Stimulated activated CD8-positive, alpha-beta memory T cell treated with anti-CD3 and anti-CD28 coated beads, Interleukin-4, amount 100 ng/mL, for 4 hours (primary cell): Measurements from ENCODE around the gene DSCAML1.

Experiments used
- DNase-seq, 2 donors: peaks; one replicate each; pipeline ENCODE4 v3.0.0-alpha.2; 2020; ENCODE audit warnings: low read depth in 2 of 2, low spot score in 1 of 2

DSCAML1 gene

DNA sequence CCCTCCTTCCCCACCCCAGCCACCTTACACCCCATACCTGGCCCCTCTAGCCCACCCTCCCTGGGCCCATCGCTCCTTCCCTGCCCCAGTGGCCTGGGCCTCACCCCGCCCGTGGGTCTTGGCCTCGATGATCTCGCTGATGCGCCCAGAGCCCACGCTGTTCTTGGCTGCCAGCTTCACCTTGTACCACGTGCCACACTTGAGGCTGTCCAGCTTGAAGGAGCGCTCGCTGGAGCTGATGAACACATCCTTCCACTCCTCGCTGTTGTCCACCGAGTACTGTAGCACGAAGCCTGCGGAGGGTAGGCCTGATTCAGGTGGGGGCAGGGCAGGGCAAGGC lies 359.3 kb downstream of the DSCAML1 start:
- no peak for DNase-seq

DNA sequence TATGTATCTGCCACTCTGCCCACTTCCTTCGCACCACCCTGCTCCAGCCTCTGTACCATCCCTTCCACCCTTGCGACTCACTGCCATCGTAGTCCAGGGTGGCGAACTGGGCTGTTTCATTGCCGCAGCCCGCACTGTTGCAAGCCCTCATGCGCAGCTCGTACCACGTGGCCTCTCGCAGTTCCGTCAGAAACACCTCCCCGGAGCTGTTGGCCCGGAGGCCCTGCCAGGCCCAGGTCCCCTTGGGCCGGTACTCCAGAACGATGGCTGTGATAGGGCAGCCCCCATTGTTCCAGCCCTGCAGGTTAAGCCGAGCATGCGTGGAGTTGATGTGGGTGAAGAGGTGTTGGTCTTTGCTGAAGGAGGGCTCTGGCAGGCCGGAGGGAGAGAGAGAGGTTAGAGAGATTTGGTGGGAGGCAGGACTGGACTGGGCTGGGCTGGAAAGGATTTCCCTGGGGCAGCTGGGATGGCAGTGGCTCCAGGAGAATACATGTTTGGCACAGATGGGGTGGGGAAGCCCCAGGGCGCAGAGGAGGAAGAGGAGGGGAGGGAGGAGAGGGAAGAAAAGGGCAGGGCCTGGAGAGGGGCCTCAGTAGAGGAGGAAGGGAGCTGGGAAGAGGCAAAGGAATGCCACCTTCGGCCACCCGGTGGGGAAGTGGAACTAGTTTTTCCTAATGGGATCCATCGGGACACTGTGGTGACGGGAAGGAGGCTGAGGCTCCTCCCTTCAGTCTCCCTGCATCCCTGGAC lies 359.8 kb downstream of the DSCAML1 start:
- DNase-seq, result no peak

DNA sequence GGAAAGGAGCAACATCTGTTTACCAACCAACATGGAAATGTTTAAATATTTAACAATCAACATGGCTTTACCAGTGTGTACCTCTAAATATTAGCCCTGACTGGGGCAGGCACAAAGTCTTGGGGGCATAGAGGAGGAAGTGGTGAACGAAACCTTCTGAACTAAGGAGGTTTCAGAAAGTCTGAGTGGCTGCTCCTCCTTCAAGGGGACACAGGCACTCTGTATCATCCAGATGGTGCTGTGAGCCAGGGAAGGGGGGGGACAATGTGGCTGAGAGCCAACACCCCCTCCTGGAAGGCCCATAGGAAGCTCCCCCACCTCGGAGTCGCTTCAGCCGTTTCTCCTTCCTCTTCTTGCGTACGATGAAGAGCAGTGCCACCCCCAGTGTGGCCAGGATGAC lies 361.7 kb downstream of the DSCAML1 start:
- no peak for DNase-seq

DNA sequence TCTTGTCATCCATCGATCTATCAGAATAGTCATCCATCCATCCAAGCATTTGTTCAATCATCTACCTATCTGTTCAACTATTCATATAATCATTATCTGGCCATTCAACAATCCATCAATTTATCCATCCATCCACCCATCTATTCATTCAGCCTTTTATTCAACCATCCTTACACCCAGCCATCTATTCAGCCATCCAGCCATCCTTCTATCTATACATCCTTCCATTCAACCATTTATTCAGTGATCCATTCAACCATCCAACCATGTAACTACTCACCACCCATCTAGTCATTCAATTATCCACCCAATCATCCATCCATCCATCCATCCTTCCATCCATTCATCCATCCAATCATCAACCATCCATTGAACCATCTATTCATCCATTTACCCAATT lies 362.5 kb downstream of the DSCAML1 start:
- no peak for DNase-seq

DNA sequence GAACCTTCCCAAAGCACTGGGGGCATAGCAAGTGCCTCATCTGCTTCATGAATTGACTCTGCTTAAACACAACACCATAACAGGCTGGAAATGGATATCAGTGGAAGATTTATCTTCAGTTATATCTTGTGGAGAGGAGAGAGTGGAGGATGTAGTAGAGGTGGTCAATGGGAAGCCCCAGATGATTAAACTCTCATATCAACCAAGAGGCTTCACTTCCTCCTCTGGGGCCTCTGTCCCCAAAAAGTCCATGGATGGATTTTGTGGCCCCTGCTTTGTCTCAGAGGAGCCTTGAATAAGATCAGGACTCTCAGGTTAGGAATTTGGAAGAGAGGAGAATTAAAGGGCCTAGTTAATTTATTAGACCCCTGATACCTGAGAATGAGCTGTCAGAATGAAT lies 363.3 kb downstream of the DSCAML1 start:
- DNase-seq, result no peak

DNA sequence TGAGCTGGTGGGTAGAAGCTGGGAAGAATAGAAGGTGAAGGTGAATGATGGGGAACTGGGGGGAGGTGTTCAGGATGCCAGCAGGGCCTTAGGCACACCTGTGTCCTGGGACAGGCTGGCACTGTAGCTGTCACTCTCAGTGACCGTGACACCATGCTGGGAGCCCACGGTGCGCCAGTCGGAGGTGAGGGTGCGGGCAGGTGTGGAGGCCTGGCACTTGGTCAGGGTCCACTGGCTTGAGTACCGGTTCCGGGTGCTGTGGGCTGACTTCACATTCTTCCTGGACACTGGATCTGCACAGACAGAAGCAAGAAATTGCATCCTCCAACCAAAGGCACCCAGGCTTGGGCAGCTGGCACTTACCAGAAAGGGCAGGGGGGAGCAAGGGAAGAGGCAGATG lies 365.6 kb downstream of the DSCAML1 start:
- DNase-seq, result no peak

DNA sequence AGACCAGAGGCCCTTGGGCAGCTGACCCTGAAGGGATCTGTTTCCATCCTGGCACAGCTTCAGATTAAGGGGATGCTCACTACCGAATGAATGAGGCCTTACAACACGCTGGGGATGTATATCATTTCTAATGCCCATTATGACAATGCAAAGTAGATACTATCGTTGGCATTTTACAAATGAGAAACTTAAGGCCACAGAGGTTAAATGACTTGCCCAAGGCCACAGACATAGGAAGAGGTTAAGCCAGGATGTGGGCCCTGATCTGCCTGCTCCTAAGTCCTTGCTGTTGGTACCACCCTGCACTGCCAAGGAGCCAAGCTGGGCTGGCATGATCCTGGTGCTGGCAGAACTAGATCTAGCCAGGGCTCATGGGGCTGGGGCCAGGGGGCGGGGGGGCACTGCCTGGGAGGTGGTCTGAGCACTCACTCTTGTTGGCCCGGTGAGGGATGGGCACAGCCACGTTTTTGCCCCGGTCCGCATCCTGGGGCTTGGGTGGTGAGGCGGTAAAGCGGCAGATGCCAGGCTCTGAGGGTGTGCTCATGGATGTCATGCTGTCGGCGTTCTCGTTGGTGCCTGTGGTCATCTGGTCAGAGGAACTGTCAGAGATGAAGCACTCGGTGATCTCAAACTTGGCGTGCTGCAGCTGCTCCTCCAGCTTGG lies 366.6 kb downstream of the DSCAML1 start:
- no peak for DNase-seq

DNA sequence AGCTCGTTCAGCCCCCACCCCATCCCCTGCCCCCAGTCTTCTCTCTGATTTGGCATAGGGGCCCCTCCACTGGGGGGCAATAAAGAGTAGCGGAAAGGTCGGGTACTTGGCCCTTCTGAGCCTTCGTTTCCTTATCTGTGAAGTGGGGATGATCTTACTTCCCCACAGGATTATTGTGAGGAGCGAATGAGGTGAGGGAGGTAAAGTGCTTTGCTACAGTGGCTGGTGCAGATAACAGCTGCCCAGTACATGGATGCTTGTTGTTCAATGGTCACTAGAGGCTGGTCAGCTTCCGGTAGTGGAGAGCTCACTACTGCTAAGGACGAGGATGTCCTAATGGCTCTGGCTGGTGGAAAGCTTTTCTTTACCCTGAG lies 368.2 kb downstream of the DSCAML1 start:
- DNase-seq, result no peak

DNA sequence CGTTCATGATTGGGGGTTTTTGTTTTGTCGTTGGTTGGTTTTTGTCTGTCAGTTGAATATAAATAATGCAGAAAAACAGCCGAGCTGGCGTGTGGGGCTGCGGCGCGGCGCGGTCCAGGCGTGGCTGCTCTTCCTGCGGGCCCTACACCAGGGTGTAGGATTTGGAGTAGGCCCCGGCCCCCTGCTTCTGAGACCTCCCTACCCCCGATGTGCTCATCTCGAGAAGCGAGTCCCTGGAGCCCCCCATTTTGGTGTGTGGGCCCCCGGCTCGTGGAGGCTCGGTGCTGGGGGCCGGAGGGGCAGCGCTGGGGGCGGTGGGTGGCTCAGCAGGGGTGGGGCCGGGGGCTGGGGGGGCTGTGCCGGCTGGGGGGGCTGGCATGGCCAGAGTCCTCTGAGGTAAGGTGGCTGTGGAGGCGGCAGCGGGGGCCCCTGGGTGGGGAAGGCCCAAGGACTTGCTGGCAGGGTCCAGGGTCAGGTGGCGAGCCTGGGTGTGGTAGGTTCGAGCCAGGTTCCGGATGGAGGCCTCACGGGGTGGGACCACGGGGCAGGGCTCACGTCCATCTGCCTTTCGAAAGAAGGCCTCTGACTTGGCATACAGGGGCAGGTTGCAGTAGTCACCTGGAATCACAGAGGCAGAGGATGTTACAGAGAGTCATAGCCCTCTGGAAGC lies 368.7 kb downstream of the DSCAML1 start:
- DNase-seq, result no peak

DNA sequence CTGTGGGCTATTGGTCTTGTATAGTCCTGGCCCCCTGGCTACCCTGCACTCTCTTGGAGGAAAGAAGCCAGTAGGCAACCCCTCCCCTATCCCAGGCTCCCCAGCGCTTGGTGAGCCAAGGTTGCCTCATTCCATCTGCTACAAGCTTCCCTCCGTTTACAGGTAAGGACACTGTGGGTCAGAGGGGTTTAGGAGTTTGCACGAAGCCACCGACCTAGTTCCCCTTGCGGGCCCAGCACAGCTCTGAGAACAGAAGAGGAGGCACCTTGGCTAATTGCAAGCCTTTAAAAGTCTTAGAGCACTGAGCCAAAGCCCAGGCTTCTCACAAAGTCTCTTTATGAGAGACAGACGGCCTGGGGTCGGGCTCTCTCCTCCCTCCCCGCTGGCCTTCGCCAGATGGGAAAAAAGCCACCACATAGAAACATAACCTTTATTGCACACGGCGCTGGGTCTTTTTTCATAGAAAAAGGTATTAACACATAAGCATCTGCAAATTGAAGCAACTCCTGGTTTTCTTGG lies 369.6 kb downstream of the DSCAML1 start:
- DNase-seq, result no peak

DNA sequence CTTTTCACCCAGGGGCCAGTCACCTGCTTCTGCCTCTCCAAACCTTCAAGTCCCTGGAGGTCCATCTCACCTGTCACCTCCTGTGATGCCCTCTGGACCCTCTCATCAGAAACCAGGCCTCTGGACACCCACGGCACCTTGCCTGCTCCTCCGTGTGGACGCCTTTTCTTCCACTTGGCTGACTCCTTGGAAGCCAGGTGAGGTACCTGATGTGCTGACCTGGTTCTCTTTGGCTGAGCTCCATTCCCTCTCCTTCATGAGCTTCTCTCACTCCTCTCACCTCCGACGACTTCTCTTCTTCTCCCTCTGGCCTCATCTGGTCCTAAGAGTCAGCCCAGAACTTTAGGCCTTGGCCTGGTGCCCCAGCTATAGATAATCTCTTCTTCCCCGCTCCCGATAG lies 370.1 kb downstream of the DSCAML1 start:
- DNase-seq, result no peak

DNA sequence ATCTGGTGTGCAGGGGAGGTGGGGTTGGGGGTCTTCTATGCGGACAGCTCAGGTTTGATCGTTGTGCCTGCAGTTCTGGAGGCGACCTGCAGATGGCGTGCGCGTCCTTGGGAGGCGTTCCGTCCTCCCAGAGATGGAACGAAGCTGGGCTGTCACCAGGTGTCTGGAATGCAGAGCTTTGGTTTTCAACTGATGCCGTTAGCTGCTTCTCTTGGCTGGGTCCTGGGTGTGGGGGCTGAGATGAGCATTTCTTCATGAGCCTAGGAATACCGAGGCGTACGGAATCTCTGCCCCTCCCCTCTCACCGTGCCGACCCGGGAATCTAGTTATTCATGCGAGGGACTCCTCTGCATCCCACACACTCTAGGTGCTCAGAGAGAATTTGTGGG lies 370.7 kb downstream of the DSCAML1 start:
- peak; percentile 21 to 55 for DNase-seq

DNA sequence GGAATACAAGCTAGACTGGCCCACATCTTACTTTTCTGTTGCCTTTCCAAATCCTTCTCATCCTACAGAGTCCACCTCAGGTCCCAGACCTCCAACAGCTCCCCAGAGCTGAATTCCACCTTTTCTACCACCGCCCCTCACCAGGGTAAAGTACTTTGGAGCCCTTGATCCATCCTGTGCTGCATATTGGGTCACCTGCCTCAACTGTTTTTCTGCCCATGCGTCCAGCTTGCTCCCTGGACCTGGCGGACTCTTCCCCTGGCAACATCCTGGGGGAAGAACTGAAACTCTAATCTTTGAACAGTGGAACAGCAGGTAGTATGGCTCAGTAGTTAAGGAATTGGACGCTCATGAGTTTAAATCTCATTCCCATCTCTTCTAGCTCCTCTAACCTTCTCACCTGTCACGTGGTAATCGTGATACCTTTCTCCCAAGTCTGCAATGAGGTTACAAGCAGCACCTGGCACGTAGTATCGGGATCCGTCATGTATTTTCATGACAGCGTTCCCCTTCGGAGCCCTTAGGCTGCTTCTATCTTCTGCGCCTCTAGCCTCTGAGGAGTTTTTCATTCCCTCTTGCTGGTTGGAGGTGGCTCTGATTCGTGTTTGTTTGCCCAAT lies 371.2 kb downstream of the DSCAML1 start:
- DNase-seq, result no peak

DNA sequence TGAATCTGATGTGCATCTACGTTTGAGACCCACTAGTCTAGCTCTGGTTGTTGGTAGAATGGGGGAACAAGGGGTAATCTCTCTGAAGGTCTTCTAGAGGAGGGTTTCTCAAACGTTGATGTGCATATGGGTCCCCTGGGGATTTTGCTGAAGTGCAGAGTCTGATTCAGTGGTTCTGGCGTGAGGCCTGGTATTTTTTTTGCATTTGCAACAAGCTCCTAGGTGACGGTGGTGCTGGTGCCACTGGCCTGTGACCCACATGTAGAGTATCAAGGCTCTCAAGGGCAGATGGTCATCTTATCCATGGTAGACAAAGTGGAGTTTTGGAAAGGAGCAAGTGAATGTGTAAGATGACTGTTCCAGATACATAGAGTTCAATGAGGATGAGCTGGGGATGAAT lies 372.2 kb downstream of the DSCAML1 start:
- DNase-seq, result no peak

DNA sequence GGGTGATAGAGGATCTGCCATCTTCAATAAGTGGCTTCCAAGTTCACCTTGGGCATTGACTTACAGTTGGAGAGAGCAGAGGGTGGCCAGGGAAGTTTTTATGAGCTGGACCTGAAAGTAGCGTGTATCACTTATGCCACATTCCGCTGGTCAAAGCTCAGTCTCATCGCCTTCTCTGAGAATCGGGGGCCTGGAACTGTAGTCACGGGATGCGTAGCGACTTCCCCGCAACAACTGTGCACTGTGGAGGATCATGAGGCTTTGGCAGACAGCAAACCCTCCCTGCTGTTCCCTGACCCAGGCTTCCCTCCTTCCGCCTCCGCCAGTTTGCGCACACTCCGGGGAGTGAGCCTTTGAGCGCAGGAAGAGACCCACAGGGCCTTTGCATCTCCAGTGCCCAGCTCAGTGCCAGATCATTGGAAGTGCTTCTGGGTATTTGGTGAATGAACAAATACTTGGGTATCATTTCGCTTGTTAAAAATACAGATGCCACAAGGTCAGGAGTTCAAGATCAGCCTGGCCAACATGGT lies 373.9 kb downstream of the DSCAML1 start:
- DNase-seq, result no peak

DNA sequence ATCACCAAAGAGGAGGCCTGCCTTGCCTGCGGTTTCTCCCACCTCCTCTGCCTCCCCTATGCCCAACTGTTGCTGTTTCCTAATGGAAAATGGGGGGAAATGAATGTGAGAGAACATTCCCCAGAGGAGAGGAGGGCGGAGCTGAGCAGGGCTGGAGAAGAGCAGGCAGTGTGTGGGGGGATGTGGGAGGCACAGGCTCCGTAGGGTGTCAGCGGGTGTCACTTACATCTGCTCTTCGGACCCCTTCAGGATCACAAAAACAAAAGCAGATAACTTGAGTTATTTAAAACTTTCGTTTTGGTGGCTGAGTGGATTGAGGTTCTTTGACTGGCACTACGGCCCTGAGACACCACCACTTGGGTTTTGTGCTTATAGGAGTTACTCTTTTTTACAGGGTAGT lies 375.5 kb downstream of the DSCAML1 start:
- DNase-seq, result no peak

DNA sequence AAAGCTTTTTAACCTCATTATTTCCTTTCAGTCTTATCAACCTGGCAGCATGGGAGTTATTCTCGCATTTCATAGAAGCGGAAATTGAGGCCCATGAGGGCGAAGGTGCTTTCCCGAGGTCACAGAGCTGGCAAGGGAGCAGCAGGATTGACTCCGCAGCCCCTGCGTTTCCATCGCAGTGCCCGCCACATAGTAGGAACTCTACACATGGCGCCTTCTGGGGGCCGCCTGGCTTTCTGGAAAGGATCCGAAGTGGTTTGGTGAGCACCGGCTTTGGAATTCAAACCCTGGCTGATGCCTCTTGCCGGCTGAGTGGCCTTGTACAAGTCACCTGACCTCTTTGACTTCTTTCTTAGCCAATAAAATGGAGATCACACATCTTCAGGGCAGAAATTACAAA lies 376.0 kb downstream of the DSCAML1 start:
- DNase-seq, result no peak

DNA sequence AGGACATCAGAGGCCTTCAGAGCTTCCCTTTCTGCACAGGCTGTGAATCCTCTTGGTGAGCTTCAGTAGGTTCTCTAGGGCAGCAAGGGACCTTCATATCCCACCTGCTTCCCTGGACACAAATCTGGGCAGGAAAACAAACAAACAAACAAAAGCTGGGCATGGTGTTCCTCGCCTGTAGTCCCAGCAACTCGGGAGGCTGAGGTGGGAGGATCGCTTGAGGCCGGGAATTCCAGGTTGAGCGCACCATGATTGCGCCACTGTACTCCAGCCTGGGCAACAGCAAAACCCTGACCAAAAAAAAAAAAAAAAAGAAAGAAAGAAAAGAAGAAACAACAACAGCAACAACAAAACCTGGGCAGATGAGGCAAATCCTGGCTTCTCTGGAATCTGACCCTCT lies 376.4 kb downstream of the DSCAML1 start:
- no peak for DNase-seq

DNA sequence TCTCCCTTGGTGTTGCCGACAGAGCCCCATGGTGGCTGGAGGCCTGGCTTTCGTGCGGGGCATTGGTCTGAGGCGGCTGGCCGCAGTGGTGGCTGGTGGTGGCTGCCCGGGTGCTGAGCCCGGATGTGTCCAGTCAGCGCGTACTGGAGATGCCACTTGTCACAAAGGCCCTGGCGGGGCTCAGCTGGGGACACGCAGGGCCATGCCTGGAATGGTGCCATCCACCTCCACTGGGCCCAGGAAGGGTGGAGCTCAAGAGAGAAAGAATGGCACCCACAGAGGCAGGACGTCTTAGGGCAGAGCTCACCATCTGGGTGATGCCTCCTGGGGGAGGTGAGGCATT lies 376.9 kb downstream of the DSCAML1 start:
- no peak for DNase-seq

DNA sequence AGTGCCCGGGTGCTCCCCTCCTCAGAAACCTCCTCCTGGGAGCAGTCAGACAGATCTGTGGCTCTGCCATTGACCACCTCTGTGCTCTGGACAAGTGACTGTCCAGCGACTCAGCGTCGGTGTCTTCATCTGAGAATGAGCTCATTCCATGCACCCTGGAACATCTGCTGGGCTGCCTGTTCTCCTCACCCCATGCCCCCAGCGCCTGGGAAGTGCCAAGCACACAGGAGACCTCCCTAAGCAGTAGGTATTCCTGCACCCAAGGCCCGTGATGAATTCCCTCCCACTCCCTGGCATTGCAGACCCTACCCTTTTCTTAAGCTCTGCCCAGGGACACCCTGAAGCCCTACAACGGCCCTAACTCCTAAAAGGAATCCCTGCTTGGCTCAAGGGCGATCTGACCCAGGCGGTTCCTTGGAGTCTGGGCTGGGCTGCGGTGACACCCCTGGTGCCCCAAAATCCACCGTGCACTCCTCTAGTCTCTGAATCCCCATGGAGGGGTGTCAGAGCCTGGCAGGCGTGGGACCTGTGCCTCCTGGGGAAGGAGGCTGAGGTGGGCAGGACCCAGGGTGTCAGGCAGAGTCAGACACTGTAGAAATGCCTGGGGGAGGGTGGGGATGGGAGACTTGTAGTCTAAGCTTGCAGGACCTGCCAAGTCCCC lies 377.4 kb downstream of the DSCAML1 start:
- no peak for DNase-seq

DNA sequence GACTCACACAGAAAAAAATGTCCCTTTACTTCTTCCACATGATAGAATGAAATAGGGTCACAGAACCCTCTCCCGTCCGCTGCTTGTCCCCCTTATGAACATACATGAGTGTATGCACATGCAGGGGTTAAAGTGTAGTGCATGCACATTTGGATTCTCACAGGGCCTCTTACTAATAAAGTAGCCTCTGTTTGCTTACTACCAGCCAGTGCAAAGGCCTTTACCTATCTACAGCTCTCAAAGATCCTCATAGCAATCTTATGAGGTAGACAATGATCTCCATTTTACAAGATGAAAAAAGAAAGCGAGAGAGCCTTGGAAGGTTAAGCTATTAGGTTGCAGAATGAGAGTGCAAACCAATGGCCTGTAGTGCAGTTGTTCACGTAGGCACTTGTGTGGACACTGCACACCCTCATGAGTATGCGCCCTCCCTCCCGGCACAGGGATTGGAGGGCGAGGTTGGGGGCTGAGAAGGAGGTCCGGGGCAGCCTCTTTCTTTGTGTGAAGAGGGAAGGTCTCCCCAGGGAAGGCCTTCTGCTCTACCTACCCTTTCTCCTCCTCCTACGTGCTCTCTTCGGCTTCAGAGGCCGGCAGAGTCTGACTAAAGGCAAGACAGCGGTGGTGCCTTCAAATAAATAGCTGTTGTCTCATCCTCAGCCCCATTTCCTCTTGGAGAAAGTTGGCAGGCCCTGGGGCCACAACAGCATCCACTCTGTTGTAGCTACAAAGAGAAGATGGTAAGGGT lies 378.1 kb downstream of the DSCAML1 start:
- DNase-seq, result no peak
